IMR-90 (cell line): Measurements from ENCODE around the gene KCNK4. TPM values are rescaled to one million over a fixed set of nuclear protein-coding genes. Genes with fewer than 3 reads are reported as not detected.

Experiments
- ATAC-seq: fragments of 200-7000 bp; cut with Tn5 transposase; 2 replicates; pipeline ENCODE4 v1.9.1; 2020; ENCODE audit warnings: low read depth, mild to moderate bottlenecking, moderate library complexity
- BruUV-seq: library from RNA; stranded (reverse); fragments of 400-500 nt; replicated peaks from 2 replicates; lab custom pipeline; 2021; lab: Mats Ljungman, UMichigan
- CTCF ChIA-PET: fragments of 300-600 bp; formaldehyde crosslinking; extraction: SDS; loops from one replicate; lab custom pipeline; 2021; ENCODE audit warnings: antibody characterized with exemption; lab: Yijun Ruan, JAX
- POLR2A ChIA-PET: fragments of 300-600 bp; sonication (Branson Sonifier 250); formaldehyde crosslinking; loops from one replicate; lab custom pipeline; 2022; ENCODE audit warnings: antibody characterized with exemption; ENCODE audit not compliant: unreplicated experiment; lab: Charles Lee
- DNase-seq: peaks from one replicate; pipeline ENCODE4 v3.0.0; 2013
- H2AFZ ChIP-seq: replicated peaks from 2 replicates; pipeline ENCODE3; 2013; ENCODE audit warnings: low read length, mild to moderate bottlenecking; ENCODE audit not compliant: poor library complexity
- H2AK5ac ChIP-seq: 2 replicates; pipeline ENCODE4 v1.6.1; 2013; ENCODE audit warnings: low read depth, low read length, inconsistent platforms
- H2AK9ac ChIP-seq: replicated peaks from 2 replicates; pipeline ENCODE3; 2013; ENCODE audit warnings: mild to moderate bottlenecking, low read depth, low read length, moderate library complexity; ENCODE audit not compliant: poor library complexity
- H2BK120ac ChIP-seq: 2 replicates; pipeline ENCODE4 v1.6.1; 2013; ENCODE audit warnings: low read depth, low read length, inconsistent platforms
- H2BK15ac ChIP-seq: 3 replicates; pipeline ENCODE4 v1.6.1; 2013; ENCODE audit warnings: low read depth, low read length, inconsistent platforms
- H2BK20ac ChIP-seq: 2 replicates; pipeline ENCODE4 v1.6.1; 2013; ENCODE audit warnings: low read depth, mild to moderate bottlenecking, inconsistent platforms, low read length, moderate library complexity
- H2BK5ac ChIP-seq: 2 replicates; pipeline ENCODE4 v1.6.1; 2013; ENCODE audit warnings: mild to moderate bottlenecking, low read depth, low read length, inconsistent platforms; ENCODE audit not compliant: poor library complexity, severe bottlenecking
- H3K14ac ChIP-seq: replicated peaks from 2 replicates; pipeline ENCODE4 v1.6.1; 2013; ENCODE audit warnings: low read depth, low read length, inconsistent platforms
- H3K18ac ChIP-seq: 2 replicates; pipeline ENCODE4 v1.6.1; 2013; ENCODE audit warnings: low read depth, low read length, control low read depth
- H3K23ac ChIP-seq: 2 replicates; pipeline ENCODE4 v1.6.1; 2013; ENCODE audit warnings: low read depth, low read length, inconsistent platforms
- H3K27ac ChIP-seq: 2 replicates; pipeline ENCODE4 v1.5.1; 2013; ENCODE audit warnings: mild to moderate bottlenecking, control low read depth, low read length; ENCODE audit not compliant: insufficient read depth
- H3K27me3 ChIP-seq: 2 replicates; pipeline ENCODE4 v1.6.1; 2013; ENCODE audit warnings: low read length; ENCODE audit not compliant: control insufficient read depth, insufficient read depth
- H3K36me3 ChIP-seq: 2 replicates; pipeline ENCODE4 v1.6.1; 2013; ENCODE audit warnings: low read length, mixed read lengths; ENCODE audit not compliant: control insufficient read depth, insufficient read depth
- H3K4ac ChIP-seq: 2 replicates; pipeline ENCODE4 v1.6.1; 2013; ENCODE audit warnings: low read depth, low read length, inconsistent platforms
- H3K4me1 ChIP-seq: 2 replicates; pipeline ENCODE4 v1.6.1; 2013; ENCODE audit warnings: low read length, mixed read lengths; ENCODE audit not compliant: control insufficient read depth, insufficient read depth
- H3K4me2 ChIP-seq: 2 replicates; pipeline ENCODE4 v1.6.1; 2013; ENCODE audit warnings: low read depth, mild to moderate bottlenecking, control low read depth, low read length, moderate library complexity
- H3K4me3 ChIP-seq: 2 replicates; pipeline ENCODE4 v1.5.1; 2013; ENCODE audit warnings: low read depth, mild to moderate bottlenecking, control low read depth, low read length, moderate library complexity; ENCODE audit not compliant: insufficient read depth
- H3K56ac ChIP-seq: 2 replicates; pipeline ENCODE4 v1.6.1; 2013; ENCODE audit warnings: low read length, inconsistent platforms; ENCODE audit not compliant: insufficient read depth; ENCODE audit errors: extremely low read depth
- H3K79me1 ChIP-seq, 2 experiments: 2 replicates each; pipeline ENCODE4 v1.6.1; 2013; ENCODE audit warnings: low read length in 2 of 2, inconsistent platforms in 1 of 2, low read depth in 1 of 2
- H3K9ac ChIP-seq: 2 replicates; pipeline ENCODE4 v1.6.1; 2013; ENCODE audit warnings: low read depth, low read length, control low read depth
- H3K9me1 ChIP-seq: 2 replicates; pipeline ENCODE4 v1.6.1; 2013; ENCODE audit warnings: low read length, inconsistent platforms; ENCODE audit not compliant: insufficient read depth
- H3K9me3 ChIP-seq: 2 replicates; pipeline ENCODE4 v1.6.1; 2013; ENCODE audit warnings: low read length; ENCODE audit not compliant: control insufficient read depth, insufficient read depth
- H4K20me1 ChIP-seq: 2 replicates; pipeline ENCODE4 v1.6.1; 2013; ENCODE audit warnings: low read length, inconsistent platforms; ENCODE audit not compliant: insufficient read depth
- H4K5ac ChIP-seq: 2 replicates; pipeline ENCODE4 v1.6.1; 2013; ENCODE audit warnings: mild to moderate bottlenecking, low read depth, low read length, control low read depth
- H4K8ac ChIP-seq, 2 experiments: 2 replicates each; pipeline ENCODE4 v1.6.1; 2013; ENCODE audit warnings: low read depth in 2 of 2, low read length in 2 of 2, control low read depth in 1 of 2, inconsistent platforms in 1 of 2
- H4K91ac ChIP-seq: 2 replicates; pipeline ENCODE4 v1.6.1; 2013; ENCODE audit warnings: low read depth, low read length, inconsistent platforms; ENCODE audit not compliant: insufficient read depth
- BHLHE40 ChIP-seq: fragments of 150-350 bp; IDR thresholded peaks from 2 replicates; pipeline ENCODE4 v1.6.1; 2016; ENCODE audit warnings: mild to moderate bottlenecking, low read depth, low read length
- CTCF ChIP-seq: conservative IDR thresholded peaks from 2 replicates; pipeline ENCODE4 v1.5.1; 2012; ENCODE audit warnings: mild to moderate bottlenecking, low read depth, low read length, improper control_type of control experiment
- MAFK ChIP-seq: IDR thresholded peaks from 2 replicates; pipeline ENCODE4 v1.6.1; 2012; ENCODE audit warnings: low read depth, low read length, improper control_type of control experiment
- MAZ ChIP-seq: IDR thresholded peaks from 2 replicates; pipeline ENCODE4 v1.6.1; 2012; ENCODE audit warnings: low read depth, mild to moderate bottlenecking, low read length, improper control_type of control experiment, moderate library complexity, borderline replicate concordance
- MXI1 ChIP-seq: IDR thresholded peaks from 2 replicates; pipeline ENCODE4 v1.6.1; 2012; ENCODE audit warnings: low read depth, mild to moderate bottlenecking, low read length, moderate library complexity, borderline replicate concordance
- NFE2L2 ChIP-seq: fragments of 150-350 bp; IDR thresholded peaks from 2 replicates; pipeline ENCODE4 v1.6.1; 2016; ENCODE audit warnings: low read depth, mild to moderate bottlenecking, low read length
- POLR2A ChIP-seq: IDR thresholded peaks from 2 replicates; pipeline ENCODE4 v1.6.1; 2012; ENCODE audit warnings: mild to moderate bottlenecking, low read depth, low read length
- RCOR1 ChIP-seq: IDR thresholded peaks from 2 replicates; pipeline ENCODE4 v1.6.1; 2012; ENCODE audit warnings: mild to moderate bottlenecking, low read length, improper control_type of control experiment; ENCODE audit not compliant: insufficient replicate concordance
- RFX5 ChIP-seq: IDR thresholded peaks from 2 replicates; pipeline ENCODE4 v1.8.0; 2012; ENCODE audit warnings: low read depth, mild to moderate bottlenecking, low read length, moderate library complexity
- SMC3 ChIP-seq: fragments of 150-350 bp; IDR thresholded peaks from 2 replicates; pipeline ENCODE4 v1.6.1; 2016; ENCODE audit warnings: low read depth, mild to moderate bottlenecking, antibody characterized with exemption, low read length, moderate library complexity
- USF2 ChIP-seq: fragments of 150-350 bp; IDR thresholded peaks from 2 replicates; pipeline ENCODE4 v1.6.1; 2017; ENCODE audit warnings: mild to moderate bottlenecking, antibody characterized with exemption, low read length, low read depth
- WGBS, 2 experiments: methylation state at CpG; one replicate each; pipeline versions ENCODE4 v1.1.5 to v1.1.7; 2013; ENCODE audit warnings: missing lambda C conversion rate in 2 of 2; ENCODE audit not compliant: insufficient read length in 1 of 2; ENCODE audit errors: extremely low coverage in 2 of 2; 5-methylcytosine and 5-hydroxymethylcytosine counted together
- dilution Hi-C: fragments of 300-500 bp; cut with HindIII; formaldehyde crosslinking; loops from one replicate; pipeline ENCODE4 v1.14.3; 2018; ENCODE audit warnings: low sequenced_read_pairs; ENCODE audit not compliant: unreplicated experiment
- in situ Hi-C: fragments of 300-500 bp; cut with MboI; formaldehyde crosslinking; loops from 3 replicates; pipeline ENCODE4 v1.14.3; 2019; ENCODE audit warnings: low sequenced_read_pairs, inconsistent platforms, mixed read lengths
- intact Hi-C: fragments of 100-400 bp; cut with micrococcal nuclease; formaldehyde crosslinking; loops from 2 replicates; pipeline ENCODE4 v1.10.0; 2022
- polyA plus RNA-seq, 3 experiments: library from polyadenylated mRNA; depleted of rRNA; stranded (reverse); fragments of >200 nt; gene quantifications; 2 replicates each; pipeline ENCODE4 v1.2.3, GENCODE V29; 2012; ENCODE audit warnings: low replicate concordance in 1 of 3
- total RNA-seq: library from RNA; depleted of rRNA; stranded (reverse); fragments of >200 nt; gene quantifications from 2 replicates; pipeline ENCODE4 v1.2.3, GENCODE V29; 2012

Gene KCNK4
- total and polyA plus RNA-seq, 2 of the 4 experiments (the other 2 are of a cell fraction): not detected

DNA sequence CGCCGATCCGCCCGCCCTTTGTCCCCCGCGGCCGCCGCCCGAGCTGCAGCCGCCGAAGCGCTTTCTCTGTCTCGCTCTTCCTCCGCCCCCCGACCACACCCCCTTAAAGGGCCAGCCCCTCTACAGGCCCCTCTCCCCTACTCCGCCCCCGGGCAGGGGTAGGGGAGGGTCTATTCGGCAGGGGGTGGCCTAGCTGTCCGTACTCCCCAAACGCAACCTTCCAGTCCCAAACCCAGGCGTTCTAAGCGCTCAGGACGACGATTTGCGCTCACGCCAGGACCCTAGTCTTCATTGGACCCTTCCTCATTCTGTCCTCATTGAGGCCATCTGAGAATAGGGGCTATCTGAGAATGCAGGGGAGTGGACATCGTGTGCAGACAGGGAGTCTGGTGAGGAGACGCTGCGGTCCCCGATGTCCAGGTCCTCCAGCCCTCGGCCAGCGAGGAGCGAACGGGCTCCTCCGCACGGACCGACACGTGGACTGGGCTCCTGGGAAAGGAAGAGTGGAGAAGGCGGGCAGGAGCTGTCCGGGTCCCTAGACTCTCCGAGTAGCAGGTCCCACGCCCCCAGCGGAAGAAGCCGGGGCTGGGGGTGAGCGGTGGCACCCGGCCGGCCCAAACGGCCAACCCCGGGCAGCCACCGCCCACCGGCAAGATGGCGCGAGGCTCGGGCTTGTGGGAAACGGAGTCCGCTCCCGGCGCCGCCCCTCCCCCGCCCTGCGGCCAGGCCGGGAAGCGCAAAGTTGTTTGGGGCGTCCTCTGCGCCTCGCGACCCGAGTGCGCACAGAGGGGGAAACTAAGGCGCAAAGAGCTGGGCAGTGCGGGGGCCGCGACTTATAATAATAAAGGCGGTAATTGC, 44.0 kb upstream of the KCNK4 start, which contains the start of gene PPP1R14B:
Gene PPP1R14B, minus strand, starts transcription at position 73 of the 858 bp plus-strand sequence. CDS start 270 bp downstream, outside the sequence.
- H2AFZ ChIP-seq: peak within 1 kb of the TSS; percentile 92
- H3K4me3 ChIP-seq: peak within 1 kb of the TSS; percentile 95
- peak within 1 kb of the TSS; percentile 100 for H3K4ac ChIP-seq
- H2BK15ac ChIP-seq: peak within 1 kb of the TSS; percentile 77; the same call in 1 of the 3 replicates
- H4K20me1 ChIP-seq: peaks cover 26% of the 10 kb centered on the region
- H3K4me2 ChIP-seq: peak within 1 kb of the TSS; percentile 96
- peaks cover 5% of the 10 kb centered on the region for H3K9me1 ChIP-seq
- peak; percentile 61 for ATAC-seq
- H3K56ac ChIP-seq: peak within 1 kb of the TSS; percentile 95
- ChIA-PET POLR2A (interaction anchor here (1.2 kb wide), 1 partner anchor 23 kb away, joined by 3 read pairs; no protein-coding TSS in a partner anchor), CTCF (interaction anchor here (2.1 kb wide), 1 partner anchor 54 kb away, joined by 7 read pairs; no protein-coding TSS in a partner anchor)
- in situ Hi-C loops: no loop called here
- peak within 1 kb of the TSS; percentile 93 for H3K9ac ChIP-seq
- 3% methylated on average over 27 of the region's 74 CpGs; no CpG with 5 or more reads in 1 of the 2 experiments for WGBS, 2 experiments
- peaks cover 11% of the 10 kb centered on the region for H3K4me1 ChIP-seq
- no TSS peak for BruUV-seq
- peak within 1 kb of the TSS; percentile 92 for H2BK120ac ChIP-seq
- peak within 1 kb of the TSS; percentile 100 for H3K14ac ChIP-seq
- peak; percentile 80 for DNase-seq
- peak within 1 kb of the TSS; percentile 100 for H3K23ac ChIP-seq
- H3K27me3 ChIP-seq: no peaks in the 10 kb centered on the region
- peak within 1 kb of the TSS; percentile 98 for H2BK5ac ChIP-seq
- H3K18ac ChIP-seq: peak within 1 kb of the TSS; percentile 64
- peak within 1 kb of the TSS; percentile 100 for H2AK9ac ChIP-seq
- intact Hi-C loops: no loop called here
- dilution Hi-C loops: no loop called here
- peak within 1 kb of the TSS; percentile 98 for H4K91ac ChIP-seq
- peaks cover 7 to 37% of the 10 kb centered on the region in 2 experiments; a peak in 3 of 4 replicates for H3K79me1 ChIP-seq
- H2AK5ac ChIP-seq: peak within 1 kb of the TSS; percentile 100
- H4K8ac ChIP-seq: peak within 1 kb of the TSS; percentile 97 to 99
- no peaks in the 10 kb centered on the region for H3K9me3 ChIP-seq
- H3K36me3 ChIP-seq: peaks cover 12% of the 10 kb centered on the region
- no peak for TF ChIP-seq RFX5
- TF ChIP-seq CTCF: 0 out of 2 replicates have a peak, but pooled peaks have one; percentile 1
- no peak for TF ChIP-seq MAFK
- no peak for TF ChIP-seq RCOR1
- TF ChIP-seq BHLHE40: 0 out of 2 replicates have a peak, but pooled peaks have one; percentile 35
- peak; percentile 72; the same call in 1 of the 2 replicates for TF ChIP-seq POLR2A
- no peak for TF ChIP-seq NFE2L2
- peak; percentile 60; the same call in 1 of the 2 replicates for TF ChIP-seq MAZ
- no peak for TF ChIP-seq SMC3
- TF ChIP-seq USF2: peak; percentile 51; the same call in 1 of the 2 replicates
- TF ChIP-seq MXI1: peak; percentile 93
- H2BK20ac ChIP-seq: peak within 1 kb of the TSS; percentile 60
- H4K5ac ChIP-seq: peak within 1 kb of the TSS; percentile 80
- peak within 1 kb of the TSS; percentile 98 for H3K27ac ChIP-seq
